ENCODE results near the gene RAVER2. TPM values are rescaled to one million over a fixed set of nuclear protein-coding genes. Genes with fewer than 3 reads are reported as not detected.
"Not testable (repeated sequence)": the region's sequence is repeated elsewhere in the genome, so short reads cannot be mapped to it uniquely, and the experiment has no call there.

The RAVER2 gene
- 12.4 and 12.5 TPM in 2 replicates for total RNA-seq (2014; rRNA removed; shearing (Covaris generic))
- polyA plus RNA-seq (2015; cell fraction: cytosol; rRNA removed) = 7.9 and 10.4 TPM in 2 replicates
- polyA plus RNA-seq (2015; cell fraction: nucleus; rRNA removed) = 12.2 and 12.3 TPM in 2 replicates

- DNase-seq (ENCODE audit: low read depth) = peak; percentile 69
These were observed at the start of gene RAVER2 for GRCh38 chr1:64744492-64745180. Gene RAVER2 (plus strand): TSS chr1:64745075. CDS start chr1:64745173, 98 bp downstream.

GRCh38 chr1:64696879-64697278 is 48.0 kb upstream of the RAVER2 start:
- DNase-seq (ENCODE audit: low read depth) = no peak

- DNase-seq (ENCODE audit: low read depth) = no peak
These were observed 45.5 kb upstream of the RAVER2 start for GRCh38 chr1:64699327-64699726.

- no peak for DNase-seq (ENCODE audit: low read depth)
These were observed 43.8 kb upstream of the RAVER2 start for GRCh38 chr1:64701071-64701470.

- no peak for DNase-seq (ENCODE audit: low read depth)
These were observed 43.0 kb upstream of the RAVER2 start for GRCh38 chr1:64701886-64702285.

- not testable (repeated sequence) for DNase-seq (ENCODE audit: low read depth)
These were observed 42.2 kb upstream of the RAVER2 start for GRCh38 chr1:64702670-64703069.

- no peak for DNase-seq (ENCODE audit: low read depth)
These were observed 41.3 kb upstream of the RAVER2 start for GRCh38 chr1:64703600-64703999.

- DNase-seq (ENCODE audit: low read depth) = no peak
These were observed 39.3 kb upstream of the RAVER2 start for GRCh38 chr1:64705591-64705990.

- no peak for DNase-seq (ENCODE audit: low read depth)
These were observed 33.6 kb upstream of the RAVER2 start for GRCh38 chr1:64711266-64711665.

GRCh38 chr1:64712049-64712448 is 32.8 kb upstream of the RAVER2 start:
- DNase-seq (ENCODE audit: low read depth) = no peak

GRCh38 chr1:64715186-64715585 is 29.7 kb upstream of the RAVER2 start:
- DNase-seq (ENCODE audit: low read depth) = no peak

- DNase-seq (ENCODE audit: low read depth) = no peak
These were observed 23.7 kb upstream of the RAVER2 start for GRCh38 chr1:64721135-64721534.

GRCh38 chr1:64721576-64722145 is 23.2 kb upstream of the RAVER2 start:
- DNase-seq (ENCODE audit: low read depth) = no peak

GRCh38 chr1:64727861-64728260 is 17.0 kb upstream of the RAVER2 start:
- no peak for DNase-seq (ENCODE audit: low read depth)

- DNase-seq (ENCODE audit: low read depth) = peak; percentile 6
These were observed 11.1 kb upstream of the RAVER2 start for GRCh38 chr1:64733581-64734286.

GRCh38 chr1:64734287-64734652 is 10.6 kb upstream of the RAVER2 start:
- DNase-seq (ENCODE audit: low read depth) = no peak

- not testable (repeated sequence) for DNase-seq (ENCODE audit: low read depth)
These were observed 4.2 kb upstream of the RAVER2 start for GRCh38 chr1:64740687-64741086.

GRCh38 chr1:64743954-64744491 is 852 bp upstream of the RAVER2 start:
- DNase-seq (ENCODE audit: low read depth) = no peak

- DNase-seq (ENCODE audit: low read depth) = peak; percentile 34
These were observed 508 bp downstream of the RAVER2 start for GRCh38 chr1:64745181-64745985.

- DNase-seq (ENCODE audit: low read depth) = no peak
These were observed 1.4 kb downstream of the RAVER2 start for GRCh38 chr1:64745986-64746940.

Measured in HT1080 (cell line).